Stimulated activated CD8-positive, alpha-beta memory T cell treated with anti-CD3 and anti-CD28 coated beads, Interleukin-2, amount 100 ng/mL, for 1 hour (primary cell): Measurements from ENCODE around the gene SEC11A.
"Not testable (repeated sequence)": the region's sequence is repeated elsewhere in the genome, so short reads cannot be mapped to it uniquely, and the experiment has no call there.

ENCODE experiments used
- DNase-seq, 2 donors: peaks; one replicate each; pipeline ENCODE4 v3.0.0-alpha.2; 2020; ENCODE audit warnings: low read depth in 2 of 2

SEC11A gene

GRCh38 chr15:84716036-84716732 is at the start of gene SEC11A:
Gene SEC11A, minus strand, starts transcription at chr15:84716139. Its CDS starts 64 bp downstream, at chr15:84716075.
- peak; percentile 70 to 84 for DNase-seq

GRCh38 chr15:84765675-84766074 is 49.7 kb upstream of the SEC11A start:
- DNase-seq = no peak

- no peak for DNase-seq
Observed at GRCh38 chr15:84764989-84765388, 49.0 kb upstream of the SEC11A start.

- DNase-seq = no peak
Observed at GRCh38 chr15:84764585-84764984, 48.6 kb upstream of the SEC11A start.

GRCh38 chr15:84762840-84763572 is 47.1 kb upstream of the SEC11A start:
- DNase-seq = no peak

GRCh38 chr15:84761607-84762131 is 45.7 kb upstream of the SEC11A start:
- DNase-seq = no peak

GRCh38 chr15:84760219-84760618 is 44.3 kb upstream of the SEC11A start:
- DNase-seq = no peak

GRCh38 chr15:84759018-84759417 is 43.1 kb upstream of the SEC11A start:
- no peak for DNase-seq

- no peak for DNase-seq
Observed at GRCh38 chr15:84755736-84756527, 40.0 kb upstream of the SEC11A start.

GRCh38 chr15:84754889-84755288 is 39.0 kb upstream of the SEC11A start:
- not testable (repeated sequence) for DNase-seq

GRCh38 chr15:84752700-84753099 is 36.8 kb upstream of the SEC11A start:
- DNase-seq = no peak

GRCh38 chr15:84752195-84752594 is 36.3 kb upstream of the SEC11A start:
- DNase-seq = no peak

- DNase-seq = not testable (repeated sequence)
Observed at GRCh38 chr15:84751721-84752120, 35.8 kb upstream of the SEC11A start.

- no peak for DNase-seq
Observed at GRCh38 chr15:84750583-84751092, 34.7 kb upstream of the SEC11A start.

GRCh38 chr15:84749111-84749991 is 33.4 kb upstream of the SEC11A start:
- no peak for DNase-seq

- peak; percentile 68 to 71 for DNase-seq
Observed at GRCh38 chr15:84748274-84749110, 32.6 kb upstream of the SEC11A start, which contains the start of gene ZNF592. Gene ZNF592, plus strand, starts transcription at chr15:84748592. Its CDS starts 34,084 bp downstream, at chr15:84782676.

- peak; percentile 48 to 54 for DNase-seq
Observed at GRCh38 chr15:84747416-84748273, 31.7 kb upstream of the SEC11A start.

GRCh38 chr15:84741121-84741520 is 25.2 kb upstream of the SEC11A start:
- no peak for DNase-seq

- no peak for DNase-seq
Observed at GRCh38 chr15:84740691-84741090, 24.8 kb upstream of the SEC11A start.
